ENCODE data around the gene PAM. TPM values are rescaled to one million over a fixed set of nuclear protein-coding genes. Genes with fewer than 3 reads are reported as not detected.

PAM gene
- total and polyA plus RNA-seq, 2 of the 13 experiments (the other 11 are each of a cell fraction or from before 2014, with no cell fraction given): 20.2 to 79.1 TPM

GRCh38 chr5:102711525-102712385 lies 43.4 kb upstream of the PAM start (continued):
- TF ChIP-seq ZHX2 (IDR thresholded peaks at IDR 0.05; ENCODE audit: low read depth): no peak
- no peak for TF ChIP-seq ZHX2 (CRISPR knock-in tag; IDR thresholded peaks at IDR 0.05; ENCODE audit: borderline replicate concordance)

GRCh38 chr5:102713278-102713677 lies 41.8 kb upstream of the PAM start:
- Histone ChIP-seq H3K4me2 (ENCODE audit: low read depth, low read length) (no peak overlapping the region), H4K20me1 (ENCODE audit: insufficient read depth, low read length) (no peaks in the 10 kb centered on the region), H3K27ac (ENCODE audit: extremely low read length, insufficient read depth, low read length) (no peak overlapping the region), H3K9ac (ENCODE audit: insufficient read depth, low read depth, low read length) (no peak overlapping the region), H3K4me3 (replicated peaks in 1 of 3; ENCODE audit: insufficient read depth in 1 of 3, low read depth in 2 of 3, low read length in 3 of 3) (no peak overlapping the region), H3K36me3 (replicated peaks in 1 of 2; ENCODE audit: control insufficient read depth in 1 of 2, insufficient read depth in 2 of 2, low read length in 2 of 2) (no peaks in the 10 kb centered on the region), H3K9me3 (ENCODE audit: low read length) (no peaks in the 10 kb centered on the region), H3K79me2 (ENCODE audit: insufficient read depth, low read length) (no peaks in the 10 kb centered on the region), H3K27me3 (ENCODE audit: control insufficient read depth in 1 of 2, insufficient read depth in 2 of 2, low read length in 2 of 2) (no peaks in the 10 kb centered on the region), H2AFZ (ENCODE audit: low read length) (no peak overlapping the region), H3K4me1 (ENCODE audit: insufficient read depth, low read length) (no peaks in the 10 kb centered on the region)
- no peak for FAIRE-seq
- in situ Hi-C loops (cut with HindIII; ENCODE audit: extremely low pct_ligation_motif_present, low pct_unique_long_range_greater_than_20kb) (no loop called here), intact Hi-C loops (cut with micrococcal nuclease; ENCODE audit: unreplicated experiment) (no loop called here)
- CTCF ChIA-PET (ENCODE audit: low intra/inter-chr PET ratio, low total read pairs): no interaction called here
- WGBS (ENCODE audit: low lambda C conversion rate): 3% methylated on average over 2 of the region's 2 CpGs
- no TSS peak for BruUV-seq (replicated peaks)
- TF ChIP-seq NCOA2 (CRISPR knock-in tag; IDR thresholded peaks at IDR 0.05) (no peak), ZNF326 (CRISPR knock-in tag; IDR thresholded peaks at IDR 0.05; ENCODE audit: borderline replicate concordance) (no peak), JUN (CRISPR knock-in tag; IDR thresholded peaks at IDR 0.05) (no peak), SMARCE1 (IDR thresholded peaks at IDR 0.05; ENCODE audit: borderline replicate concordance) (no peak), ATAD3A (CRISPR knock-in tag; IDR thresholded peaks at IDR 0.05) (no peak), MIER2 (CRISPR knock-in tag; IDR thresholded peaks at IDR 0.05) (no peak), ZNF382 (CRISPR knock-in tag; IDR thresholded peaks at IDR 0.05; ENCODE audit: borderline replicate concordance) (no peak), ZNF550 (CRISPR knock-in tag; IDR thresholded peaks at IDR 0.05; ENCODE audit: borderline replicate concordance) (no peak), ESRRA (CRISPR knock-in tag; IDR thresholded peaks at IDR 0.05; ENCODE audit: low read depth) (no peak), PRDM10 (CRISPR knock-in tag; IDR thresholded peaks at IDR 0.05; ENCODE audit: low read depth) (no peak), KMT2B (CRISPR knock-in tag; IDR thresholded peaks at IDR 0.05) (no peak), STAT5B (CRISPR knock-in tag; IDR thresholded peaks at IDR 0.05) (no peak)
- ATAC-seq: no peak
- no peak for DNase-seq (ENCODE audit: low spot score)
- POLR2A ChIA-PET: no interaction called here
